CD4-positive, alpha-beta T cell (primary cell): ENCODE results near the gene CCL23. TPM values are rescaled to one million over a fixed set of nuclear protein-coding genes. Genes with fewer than 3 reads are reported as not detected.
A peak's percentile ranks its signal among the peaks of the same experiment; 100 is the strongest.

Experiments used
- ATAC-seq: fragments of 200-7000 bp; cut with Tn5 transposase; one replicate; pipeline ENCODE4 v1.10.0; 2022; ENCODE audit warnings: mild to moderate bottlenecking; ENCODE audit not compliant: poor library complexity
- CTCF ChIA-PET: fragments of 350-600 bp; sonication (Branson Sonifier 250); formaldehyde crosslinking; loops from one replicate; lab custom pipeline; 2021; ENCODE audit warnings: antibody characterized with exemption, inconsistent platforms; lab: Charles Lee
- POLR2A ChIA-PET: fragments of 350-600 bp; sonication (Branson Sonifier 250); formaldehyde crosslinking; loops from one replicate; lab custom pipeline; 2021; ENCODE audit warnings: antibody characterized with exemption, inconsistent platforms; lab: Charles Lee
- DNase-seq, 14 experiments: peaks; one replicate each; pipeline ENCODE4 v3.0.0-alpha.2; 2013 to 2020; ENCODE audit warnings: mixed read lengths in 2 of 14
- H3K27ac ChIP-seq, 2 donors: one replicate each; pipeline versions ENCODE4 v1.5.1 to v1.7.0; 2013; ENCODE audit warnings: low read length in 2 of 2, low read depth in 1 of 2, mild to moderate bottlenecking in 1 of 2
- H3K27me3 ChIP-seq, 2 experiments: 1 replicate in 1 of 2; 2 replicates in 1 of 2; pipeline versions ENCODE4 v1.6.1 to v1.7.0; 2013; ENCODE audit warnings: low read length in 2 of 2, control low read depth in 1 of 2, mild to moderate bottlenecking in 1 of 2, moderate library complexity in 1 of 2; ENCODE audit not compliant: insufficient read depth in 2 of 2, control insufficient read depth in 1 of 2
- H3K36me3 ChIP-seq: one replicate; pipeline ENCODE4 v1.6.1; 2013; ENCODE audit warnings: low read length, control low read depth; ENCODE audit not compliant: insufficient read depth
- H3K4me1 ChIP-seq: one replicate; pipeline ENCODE4 v1.6.1; 2013; ENCODE audit warnings: low read length, control low read depth; ENCODE audit not compliant: insufficient read depth
- H3K4me3 ChIP-seq: one replicate; pipeline ENCODE4 v1.5.1; 2013; ENCODE audit warnings: mild to moderate bottlenecking, low read length, moderate library complexity
- H3K9me3 ChIP-seq, 2 experiments: 1 replicate in 1 of 2; 2 replicates in 1 of 2; pipeline versions ENCODE4 v1.6.1 to v1.7.0; 2013; ENCODE audit warnings: low read length in 2 of 2, mild to moderate bottlenecking in 2 of 2, control low read depth in 1 of 2, moderate library complexity in 1 of 2; ENCODE audit not compliant: control insufficient read depth in 1 of 2, insufficient read depth in 1 of 2
- H3K27ac Mint-ChIP-seq: one replicate; pipeline ENCODE4 v1.8.0; 2020; ENCODE audit warnings: mixed read lengths
- H3K27me3 Mint-ChIP-seq: one replicate; pipeline ENCODE4 v1.8.0; 2021; ENCODE audit warnings: mixed read lengths
- H3K36me3 Mint-ChIP-seq: one replicate; pipeline ENCODE4 v1.8.0; 2021; ENCODE audit warnings: low read depth, mixed read lengths
- H3K4me1 Mint-ChIP-seq: one replicate; pipeline ENCODE4 v1.8.0; 2021; ENCODE audit warnings: low read depth, mixed read lengths
- H3K4me3 Mint-ChIP-seq: one replicate; pipeline ENCODE4 v1.8.0; 2020; ENCODE audit warnings: mild to moderate bottlenecking, mixed read lengths
- H3K9me3 Mint-ChIP-seq: one replicate; pipeline ENCODE4 v1.8.0; 2020; ENCODE audit warnings: mixed read lengths
- CTCF ChIP-seq: fragments of 200-600 bp; IDR thresholded peaks from one replicate; pipeline ENCODE4 v1.8.0; 2022; ENCODE audit warnings: antibody characterized with exemption, mild to moderate bottlenecking
- intact Hi-C, 2 experiments: fragments of 100-400 bp; cut with DNase I in 1 of 2; cut with micrococcal nuclease in 1 of 2; formaldehyde crosslinking; loops; one replicate each; pipeline versions ENCODE4 v1.15.1 to v1.9.0; 2023 to 2025; cut with DNase I, micrococcal nuclease
- polyA plus RNA-seq, 2 donors: library from polyadenylated mRNA; unstranded; fragments of 120-200 nt; gene quantifications; one replicate each; pipeline ENCODE4 v1.2.1, GENCODE V29; 2013
- total RNA-seq, 174 experiments: library from RNA in 2 of 174; stranded (reverse) in 2 of 174; gene quantifications; one replicate each; pipeline ENCODE4 v1.2.3 and lab custom pipeline; 2021 to 2026

Gene CCL23
- total RNA-seq (not detected), total RNA-seq (lab: John Stamatoyannopoulos, UW) (0 to 0.09 (median 0) reads per million in 172 experiments)
- polyA plus RNA-seq (2013, experiment 1 of 2) = not detected
- polyA plus RNA-seq (2013, experiment 2 of 2) = not detected

GRCh38 chr17:36017799-36018198 lies at the start of gene CCL23:
TSS of gene CCL23 (minus strand) at chr17:36017972. CDS start at chr17:36017897, 75 bp downstream.
- H3K9me3 Mint-ChIP-seq = no peaks in the 10 kb centered on the region
- Histone ChIP-seq H3K27ac (no peak within 1 kb of the TSS), H3K4me1 (no peaks in the 10 kb centered on the region), H3K4me3 (no peak within 1 kb of the TSS), H3K36me3 (no peaks in the 10 kb centered on the region), H3K9me3 (peaks cover 0 to 1% of the 10 kb centered on the region in 2 experiments), H3K27me3 (peaks cover 0 to 10% of the 10 kb centered on the region in 2 experiments)
- no peak for ATAC-seq
- ChIA-PET CTCF (no interaction called here), POLR2A (no interaction called here)
- intact Hi-C loops = no loop called here
- no peak within 1 kb of the TSS for H3K4me3 Mint-ChIP-seq
- H3K4me1 Mint-ChIP-seq = no peaks in the 10 kb centered on the region
- H3K36me3 Mint-ChIP-seq = no peaks in the 10 kb centered on the region
- peaks cover 51% of the 10 kb centered on the region for H3K27me3 Mint-ChIP-seq
- no peak for TF ChIP-seq CTCF
- H3K27ac Mint-ChIP-seq = no peak within 1 kb of the TSS
- DNase-seq = peak in 2 of 14 experiments; percentile 14

- H3K4me1 ChIP-seq = peaks cover 6% of the 10 kb centered on the region
- Mint-ChIP-seq H3K36me3 (no peaks in the 10 kb centered on the region), H3K9me3 (no peaks in the 10 kb centered on the region), H3K27ac (no peak overlapping the region), H3K27me3 (peaks cover under 1% of the 10 kb centered on the region), H3K4me1 (no peaks in the 10 kb centered on the region), H3K4me3 (no peak overlapping the region)
- ATAC-seq (no peak), DNase-seq (peak in 3 of 14 experiments; percentile 21 to 80 (median 38))
- ChIA-PET CTCF (no interaction called here), POLR2A (no interaction called here)
- H3K27me3 ChIP-seq = peaks cover 0 to 4% of the 10 kb centered on the region in 2 experiments
- H3K4me3 ChIP-seq = no peak overlapping the region
- no peak for TF ChIP-seq CTCF
- no peaks in the 10 kb centered on the region for H3K9me3 ChIP-seq
- H3K36me3 ChIP-seq = no peaks in the 10 kb centered on the region
- H3K27ac ChIP-seq = no peak overlapping the region
- intact Hi-C loops = loop anchor here in 1 of 2 experiments (10.0 kb wide), 1 partner anchor 88 kb away; no protein-coding TSS in a partner anchor
These were observed 48.7 kb upstream of the CCL23 start for GRCh38 chr17:36066365-36066985.

GRCh38 chr17:36063786-36064541 lies 46.2 kb upstream of the CCL23 start, which contains the start of gene CCL18:
TSS of gene CCL18 (plus strand) at chr17:36064272. CDS start at chr17:36064343, 71 bp downstream.
- DNase-seq (no peak), ATAC-seq (no peak)
- Histone ChIP-seq H3K27ac (no peak within 1 kb of the TSS), H3K27me3 (peaks cover 0 to 4% of the 10 kb centered on the region in 2 experiments), H3K4me1 (peaks cover 3% of the 10 kb centered on the region), H3K9me3 (no peaks in the 10 kb centered on the region), H3K36me3 (no peaks in the 10 kb centered on the region), H3K4me3 (no peak within 1 kb of the TSS)
- Mint-ChIP-seq H3K27me3 (peaks cover 9% of the 10 kb centered on the region), H3K36me3 (no peaks in the 10 kb centered on the region), H3K9me3 (no peaks in the 10 kb centered on the region), H3K4me3 (no peak within 1 kb of the TSS), H3K27ac (no peak within 1 kb of the TSS), H3K4me1 (no peaks in the 10 kb centered on the region)
- no peak for TF ChIP-seq CTCF
- POLR2A ChIA-PET = no interaction called here
- intact Hi-C loops = loop anchor here in 1 of 2 experiments (10.0 kb wide), 1 partner anchor 91 kb away; no protein-coding TSS in a partner anchor
- CTCF ChIA-PET = no interaction called here
